LNCaP clone FGC (cell line): Measurements from ENCODE around the gene SHMT1.

ENCODE experiments used
- DNase-seq: peaks from one replicate; pipeline ENCODE4 v3.0.0-alpha.2; 2011; ENCODE audit warnings: low read depth
- H3K4me3 ChIP-seq: 2 replicates; pipeline ENCODE4 v1.5.1; 2011; ENCODE audit warnings: mild to moderate bottlenecking, low read depth, low read length, control low read depth
- CTCF ChIP-seq: IDR thresholded peaks from 2 replicates; pipeline ENCODE4 v1.5.1; 2012; ENCODE audit warnings: mild to moderate bottlenecking; ENCODE audit not compliant: control insufficient read depth, insufficient read depth; ENCODE audit errors: extremely low read depth

Gene SHMT1

DNA sequence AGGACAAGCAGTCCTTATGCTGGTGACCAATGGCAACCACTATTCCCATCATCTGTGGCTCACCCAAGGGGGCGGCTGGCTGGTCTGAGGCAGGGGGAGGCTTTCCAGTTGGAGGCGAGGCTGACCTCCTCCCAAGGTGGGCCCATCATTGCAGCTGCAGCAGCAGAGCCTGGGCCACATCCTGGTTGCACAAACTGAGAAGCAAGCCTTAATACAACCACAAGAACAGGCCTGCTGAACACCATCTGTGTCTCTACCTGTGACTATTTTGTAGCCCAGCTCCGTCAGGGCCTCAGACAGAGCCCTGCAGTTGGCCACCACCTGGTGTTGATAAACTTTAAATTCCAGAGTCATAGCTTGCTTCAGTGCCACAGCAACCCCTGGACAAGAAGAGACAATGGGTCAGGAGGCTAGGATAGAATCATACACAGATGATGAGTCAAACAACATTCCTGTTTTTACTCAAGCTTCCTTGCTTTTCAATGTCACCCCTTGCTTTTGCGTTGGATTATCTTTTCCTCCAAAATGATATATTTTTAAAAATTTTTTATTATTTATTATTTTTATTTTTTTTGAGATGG, 30.4 kb downstream of the SHMT1 start:
- no peak for DNase-seq
- TF ChIP-seq CTCF, result no peak
- H3K4me3 ChIP-seq, result no peak overlapping the region

GRCh38 chr17:18331879-18332278, 31.5 kb downstream of the SHMT1 start:
- no peak overlapping the region for H3K4me3 ChIP-seq
- no peak for TF ChIP-seq CTCF
- no peak for DNase-seq

DNA sequence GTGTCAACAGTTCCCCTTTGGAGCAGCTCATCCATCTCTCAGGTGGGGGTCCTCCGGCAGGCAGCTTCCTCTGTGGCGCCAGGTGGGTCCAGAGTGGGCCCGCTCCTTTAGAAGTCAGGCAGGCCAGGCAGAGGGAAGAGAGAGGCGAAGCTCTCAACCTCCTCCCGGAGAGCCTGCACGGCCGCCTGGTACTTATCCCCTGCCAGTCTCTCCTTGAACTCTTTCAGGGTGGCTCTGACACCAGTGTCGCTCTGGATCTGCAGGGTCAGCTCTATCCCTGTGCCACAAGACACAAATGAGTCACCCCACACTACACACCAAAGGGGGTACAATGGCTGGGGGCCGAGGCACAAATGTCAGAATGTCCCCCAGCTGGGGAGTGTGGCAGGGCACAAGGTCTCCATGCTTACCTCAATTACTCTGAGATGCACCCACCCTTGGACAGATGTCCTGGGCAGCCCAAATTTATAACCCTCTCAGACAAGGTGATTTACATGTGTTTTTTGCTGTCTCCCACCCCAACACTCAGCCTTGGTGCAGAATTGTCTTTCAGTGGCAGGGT, 34.6 kb downstream of the SHMT1 start:
- no peak for DNase-seq
- TF ChIP-seq CTCF, result no peak

GRCh38 chr17:18327556-18327955, 35.8 kb downstream of the SHMT1 start:
- no peak for TF ChIP-seq CTCF
- no peak for DNase-seq
- H3K4me3 ChIP-seq, result no peak overlapping the region

More for the DNA sequence above, 34.6 kb downstream of the SHMT1 start:
- no peak overlapping the region for H3K4me3 ChIP-seq

GRCh38 chr17:18327093-18327492, 36.3 kb downstream of the SHMT1 start:
- no peak for DNase-seq
- TF ChIP-seq CTCF, result no peak
- no peak overlapping the region for H3K4me3 ChIP-seq

GRCh38 chr17:18326572-18326971, 36.8 kb downstream of the SHMT1 start:
- no peak overlapping the region for H3K4me3 ChIP-seq
- no peak for TF ChIP-seq CTCF
- DNase-seq, result no peak

- TF ChIP-seq CTCF, result no peak
- no peak for DNase-seq
- H3K4me3 ChIP-seq, result no peak overlapping the region
Observed at GRCh38 chr17:18326039-18326438, 37.3 kb downstream of the SHMT1 start.
